Nephron (organoid): ENCODE results near the gene WDFY3.
A peak's percentile ranks its signal among the peaks of the same experiment; 100 is the strongest.

Experiments used
- H3K27ac Mint-ChIP-seq, 3 experiments: 2 replicates each; pipeline ENCODE4 v1.8.0; 2020; ENCODE audit warnings: mixed read lengths in 3 of 3, mild to moderate bottlenecking in 2 of 3, moderate library complexity in 1 of 3
- H3K27me3 Mint-ChIP-seq: 2 replicates; pipeline ENCODE4 v1.8.0; 2021; ENCODE audit warnings: low read depth, mild to moderate bottlenecking, moderate library complexity, mixed read lengths
- H3K36me3 Mint-ChIP-seq: 2 replicates; pipeline ENCODE4 v1.8.0; 2020; ENCODE audit warnings: low read depth, mixed read lengths
- H3K4me1 Mint-ChIP-seq: 2 replicates; pipeline ENCODE4 v1.8.0; 2020; ENCODE audit warnings: mixed read lengths
- H3K4me3 Mint-ChIP-seq, 3 experiments: 2 replicates each; pipeline ENCODE4 v1.8.0; 2020; ENCODE audit warnings: mild to moderate bottlenecking in 3 of 3, mixed read lengths in 3 of 3, moderate library complexity in 2 of 3
- H3K9me3 Mint-ChIP-seq: 2 replicates; pipeline ENCODE4 v1.8.0; 2020; ENCODE audit warnings: mixed read lengths
- CTCF ChIP-seq, 3 experiments: fragments of 200-600 bp; sonication (generic); IDR thresholded peaks; one replicate each; pipeline ENCODE4 v1.5.0; 2021; ENCODE audit warnings: antibody characterized with exemption in 3 of 3; ENCODE audit not compliant: unreplicated experiment in 3 of 3

Gene WDFY3

GRCh38 chr4:84956014-84956413, 10.5 kb downstream of the WDFY3 start:
- no peaks in the 10 kb centered on the region for H3K27me3 Mint-ChIP-seq
- H3K4me1 Mint-ChIP-seq: peaks cover 41% of the 10 kb centered on the region
- peak overlapping the region in 1 of 3 experiments; percentile 2 for H3K4me3 Mint-ChIP-seq
- H3K36me3 Mint-ChIP-seq: no peaks in the 10 kb centered on the region
- no peak for TF ChIP-seq CTCF (IDR thresholded peaks at IDR 0.05; ENCODE audit: unreplicated experiment in 3 of 3)
- peak overlapping the region; percentile 25 to 73 (median 51) for H3K27ac Mint-ChIP-seq
- no peaks in the 10 kb centered on the region for H3K9me3 Mint-ChIP-seq

- peak overlapping the region in 1 of 3 experiments; percentile 51 for H3K27ac Mint-ChIP-seq
- no peak overlapping the region for H3K4me3 Mint-ChIP-seq
- no peak for TF ChIP-seq CTCF (IDR thresholded peaks at IDR 0.05; ENCODE audit: unreplicated experiment in 3 of 3)
- H3K27me3 Mint-ChIP-seq: no peaks in the 10 kb centered on the region
- H3K4me1 Mint-ChIP-seq: peaks cover 34% of the 10 kb centered on the region
- no peaks in the 10 kb centered on the region for H3K9me3 Mint-ChIP-seq
- no peaks in the 10 kb centered on the region for H3K36me3 Mint-ChIP-seq
Observed at GRCh38 chr4:84954982-84955567, 11.4 kb downstream of the WDFY3 start.

GRCh38 chr4:84952776-84953175, 13.7 kb downstream of the WDFY3 start:
- peaks cover 8% of the 10 kb centered on the region for H3K36me3 Mint-ChIP-seq
- H3K4me3 Mint-ChIP-seq: no peak overlapping the region
- TF ChIP-seq CTCF (IDR thresholded peaks at IDR 0.05; ENCODE audit: unreplicated experiment in 3 of 3): no peak
- H3K9me3 Mint-ChIP-seq: no peaks in the 10 kb centered on the region
- H3K27ac Mint-ChIP-seq: no peak overlapping the region
- H3K27me3 Mint-ChIP-seq: no peaks in the 10 kb centered on the region
- peaks cover 19% of the 10 kb centered on the region for H3K4me1 Mint-ChIP-seq

GRCh38 chr4:84952004-84952403, 14.5 kb downstream of the WDFY3 start:
- Mint-ChIP-seq H3K4me1 (peaks cover 11% of the 10 kb centered on the region), H3K27ac (no peak overlapping the region), H3K27me3 (no peaks in the 10 kb centered on the region), H3K4me3 (no peak overlapping the region), H3K9me3 (no peaks in the 10 kb centered on the region), H3K36me3 (peaks cover 10% of the 10 kb centered on the region)
- no peak for TF ChIP-seq CTCF (IDR thresholded peaks at IDR 0.05; ENCODE audit: unreplicated experiment in 3 of 3)

- H3K27me3 Mint-ChIP-seq: no peaks in the 10 kb centered on the region
- H3K4me1 Mint-ChIP-seq: peaks cover 4% of the 10 kb centered on the region
- peaks cover 32% of the 10 kb centered on the region for H3K36me3 Mint-ChIP-seq
- no peak overlapping the region for H3K27ac Mint-ChIP-seq
- peaks cover 5% of the 10 kb centered on the region for H3K9me3 Mint-ChIP-seq
- no peak for TF ChIP-seq CTCF (IDR thresholded peaks at IDR 0.05; ENCODE audit: unreplicated experiment in 3 of 3)
- H3K4me3 Mint-ChIP-seq: no peak overlapping the region
Observed at GRCh38 chr4:84948056-84948455, 18.4 kb downstream of the WDFY3 start.

GRCh38 chr4:84944947-84945346, 21.5 kb downstream of the WDFY3 start:
- Mint-ChIP-seq H3K27me3 (no peaks in the 10 kb centered on the region), H3K36me3 (peaks cover 60% of the 10 kb centered on the region), H3K4me1 (peaks cover 4% of the 10 kb centered on the region), H3K27ac (no peak overlapping the region), H3K4me3 (no peak overlapping the region), H3K9me3 (peaks cover 25% of the 10 kb centered on the region)
- TF ChIP-seq CTCF (IDR thresholded peaks at IDR 0.05; ENCODE audit: unreplicated experiment in 3 of 3): no peak
